ENCODE measurements around the gene PHB1. TPM values are rescaled to one million over a fixed set of nuclear protein-coding genes. Genes with fewer than 3 reads are reported as not detected.

PHB1 gene
- polyA plus RNA-seq, 1 donor (not counting 4 experiments of a cell fraction or from before 2014, with no cell fraction given) = 395 TPM

DNA sequence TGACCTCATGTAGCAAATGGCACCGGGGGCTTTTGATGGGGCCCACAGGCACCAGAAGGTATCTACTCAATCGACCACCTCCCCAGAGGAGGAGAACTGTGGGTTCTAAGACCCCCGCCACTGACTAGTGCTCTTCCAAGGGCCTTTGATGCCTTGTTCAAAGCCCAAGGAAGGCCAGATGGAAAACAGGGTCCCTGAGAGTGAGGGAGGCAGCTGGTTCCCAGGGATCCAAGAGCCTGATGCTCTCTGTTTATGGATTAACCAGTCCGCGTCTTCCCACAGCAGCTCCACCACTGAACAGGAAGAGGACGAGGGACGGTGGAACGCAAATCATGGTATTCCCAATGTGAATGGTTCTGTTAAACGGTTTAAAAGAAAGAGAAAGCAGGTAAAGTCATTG, 7.6 kb downstream of the PHB1 start:
- H3K9me3 ChIP-seq (ENCODE audit: control insufficient read depth, low read depth, low read length) = no peaks in the 10 kb centered on the region
- H4K20me1 ChIP-seq (ENCODE audit: control insufficient read depth, extremely low read depth, insufficient read depth, low read length) = peaks cover 4% of the 10 kb centered on the region
- H3K4me2 ChIP-seq (ENCODE audit: control insufficient read depth, extremely low read depth, insufficient read depth, low read depth, low read length) = no peak overlapping the region
- DNase-seq (ENCODE audit: low read depth, low spot score) = no peak
- H3K27ac ChIP-seq (ENCODE audit: control insufficient read depth, insufficient read depth, low read length) = no peak overlapping the region
- H3K27me3 ChIP-seq (ENCODE audit: control insufficient read depth, extremely low read depth, insufficient read depth, low read length) = no peaks in the 10 kb centered on the region
- FAIRE-seq = no peak
- dilution Hi-C loops (cut with MboI; ENCODE audit: extremely low pct_ligation_motif_present, low sequenced_read_pairs) = no loop called here
- H3K4me1 ChIP-seq (ENCODE audit: control insufficient read depth, extremely low read depth, insufficient read depth, low read length) = no peaks in the 10 kb centered on the region
- no peak overlapping the region for H2AFZ ChIP-seq (ENCODE audit: control insufficient read depth, low read length)
- TF ChIP-seq, protein P1, sequence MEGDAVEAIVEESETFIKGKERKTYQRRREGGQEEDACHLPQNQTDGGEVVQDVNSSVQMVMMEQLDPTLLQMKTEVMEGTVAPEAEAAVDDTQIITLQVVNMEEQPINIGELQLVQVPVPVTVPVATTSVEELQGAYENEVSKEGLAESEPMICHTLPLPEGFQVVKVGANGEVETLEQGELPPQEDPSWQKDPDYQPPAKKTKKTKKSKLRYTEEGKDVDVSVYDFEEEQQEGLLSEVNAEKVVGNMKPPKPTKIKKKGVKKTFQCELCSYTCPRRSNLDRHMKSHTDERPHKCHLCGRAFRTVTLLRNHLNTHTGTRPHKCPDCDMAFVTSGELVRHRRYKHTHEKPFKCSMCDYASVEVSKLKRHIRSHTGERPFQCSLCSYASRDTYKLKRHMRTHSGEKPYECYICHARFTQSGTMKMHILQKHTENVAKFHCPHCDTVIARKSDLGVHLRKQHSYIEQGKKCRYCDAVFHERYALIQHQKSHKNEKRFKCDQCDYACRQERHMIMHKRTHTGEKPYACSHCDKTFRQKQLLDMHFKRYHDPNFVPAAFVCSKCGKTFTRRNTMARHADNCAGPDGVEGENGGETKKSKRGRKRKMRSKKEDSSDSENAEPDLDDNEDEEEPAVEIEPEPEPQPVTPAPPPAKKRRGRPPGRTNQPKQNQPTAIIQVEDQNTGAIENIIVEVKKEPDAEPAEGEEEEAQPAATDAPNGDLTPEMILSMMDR (optimal IDR thresholded peaks at IDR 0.05 in 1 of 3, IDR thresholded peaks at IDR 0.05 in 1 of 3, conservative IDR thresholded peaks at IDR 0.05 in 1 of 3; ENCODE audit: extremely low read depth in 1 of 3, insufficient read depth in 2 of 3, low read length in 3 of 3) = no peak
- no peak for TF ChIP-seq EZH2 (IDR thresholded peaks at IDR 0.05; ENCODE audit: low read length)
- H3K4me3 ChIP-seq (ENCODE audit: control insufficient read depth in 2 of 3, extremely low read depth in 1 of 3, insufficient read depth in 2 of 3, low read depth in 1 of 3, low read length in 3 of 3) = no peak overlapping the region
- H3K79me2 ChIP-seq (ENCODE audit: control insufficient read depth, insufficient read depth, low read length) = peaks cover 2% of the 10 kb centered on the region
- H3K9ac ChIP-seq (ENCODE audit: control insufficient read depth, extremely low read depth, insufficient read depth, low read length) = no peak overlapping the region
- no peaks in the 10 kb centered on the region for H3K9me1 ChIP-seq (ENCODE audit: control insufficient read depth, extremely low read depth, insufficient read depth, low read length)
- H3K36me3 ChIP-seq (ENCODE audit: control insufficient read depth in 2 of 2, extremely low read depth in 1 of 2, insufficient read depth in 2 of 2, low read length in 2 of 2) = peaks cover 38 to 73% of the 10 kb centered on the region in 2 experiments

DNA sequence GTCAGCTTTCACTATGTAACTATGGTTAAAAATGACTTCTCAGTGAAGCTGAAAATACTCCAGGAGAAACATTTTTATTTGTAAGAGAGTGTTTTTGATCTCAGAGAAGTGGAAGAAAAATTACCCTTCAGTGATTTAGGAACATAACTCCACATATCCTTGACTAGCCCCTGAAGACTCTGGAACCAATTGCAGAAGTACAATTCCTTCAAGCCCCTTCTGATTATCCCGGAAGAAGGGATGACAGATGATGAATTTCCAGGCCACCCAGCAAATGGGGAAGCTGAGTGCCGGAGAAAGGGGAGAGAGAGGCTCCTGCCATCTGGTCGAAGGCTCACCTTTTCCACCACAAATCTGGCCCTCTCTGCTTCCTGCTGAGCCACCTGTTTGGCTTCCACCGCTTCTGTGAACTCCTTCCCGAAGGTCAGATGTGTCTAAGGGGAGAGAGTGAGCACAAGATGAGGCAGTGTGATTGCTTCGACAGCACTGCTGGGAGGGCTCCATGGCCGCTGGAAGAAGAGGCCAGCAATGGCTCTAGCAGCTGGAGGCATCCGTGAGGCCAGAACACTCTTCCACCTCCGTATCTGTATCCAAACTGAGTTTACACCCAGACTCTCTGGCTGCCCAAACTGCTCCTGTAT, 8.1 kb downstream of the PHB1 start:
- Histone ChIP-seq H3K4me3 (ENCODE audit: control insufficient read depth in 2 of 3, extremely low read depth in 1 of 3, insufficient read depth in 2 of 3, low read depth in 1 of 3, low read length in 3 of 3) (no peak overlapping the region), H3K36me3 (ENCODE audit: control insufficient read depth in 2 of 2, extremely low read depth in 1 of 2, insufficient read depth in 2 of 2, low read length in 2 of 2) (peaks cover 37 to 68% of the 10 kb centered on the region in 2 experiments), H4K20me1 (ENCODE audit: control insufficient read depth, extremely low read depth, insufficient read depth, low read length) (peaks cover 4% of the 10 kb centered on the region), H3K9me1 (ENCODE audit: control insufficient read depth, extremely low read depth, insufficient read depth, low read length) (no peaks in the 10 kb centered on the region), H3K9ac (ENCODE audit: control insufficient read depth, extremely low read depth, insufficient read depth, low read length) (no peak overlapping the region), H3K79me2 (ENCODE audit: control insufficient read depth, insufficient read depth, low read length) (peaks cover 1% of the 10 kb centered on the region), H2AFZ (ENCODE audit: control insufficient read depth, low read length) (no peak overlapping the region), H3K4me1 (ENCODE audit: control insufficient read depth, extremely low read depth, insufficient read depth, low read length) (no peaks in the 10 kb centered on the region), H3K27ac (ENCODE audit: control insufficient read depth, insufficient read depth, low read length) (no peak overlapping the region), H3K4me2 (ENCODE audit: control insufficient read depth, extremely low read depth, insufficient read depth, low read depth, low read length) (no peak overlapping the region), H3K27me3 (ENCODE audit: control insufficient read depth, extremely low read depth, insufficient read depth, low read length) (no peaks in the 10 kb centered on the region), H3K9me3 (ENCODE audit: control insufficient read depth, low read depth, low read length) (no peaks in the 10 kb centered on the region)
- no peak for FAIRE-seq
- dilution Hi-C loops (cut with MboI; ENCODE audit: extremely low pct_ligation_motif_present, low sequenced_read_pairs) = no loop called here
- DNase-seq (ENCODE audit: low read depth, low spot score) = no peak
- TF ChIP-seq, protein P1 (optimal IDR thresholded peaks at IDR 0.05 in 1 of 3, IDR thresholded peaks at IDR 0.05 in 1 of 3, conservative IDR thresholded peaks at IDR 0.05 in 1 of 3; ENCODE audit: extremely low read depth in 1 of 3, insufficient read depth in 2 of 3, low read length in 3 of 3) = no peak
- TF ChIP-seq EZH2 (IDR thresholded peaks at IDR 0.05; ENCODE audit: low read length) = no peak

All from keratinocyte (primary cell).